ENCODE data around the gene B4GAT1. TPM values are rescaled to one million over a fixed set of nuclear protein-coding genes. Genes with fewer than 3 reads are reported as not detected.

B4GAT1 gene
- total and polyA plus RNA-seq, 9 of the 15 experiments (the other 6 are each of a cell fraction or from before 2014, with no cell fraction given): 0.86 to 9.5 (median 3.8) TPM

DNA sequence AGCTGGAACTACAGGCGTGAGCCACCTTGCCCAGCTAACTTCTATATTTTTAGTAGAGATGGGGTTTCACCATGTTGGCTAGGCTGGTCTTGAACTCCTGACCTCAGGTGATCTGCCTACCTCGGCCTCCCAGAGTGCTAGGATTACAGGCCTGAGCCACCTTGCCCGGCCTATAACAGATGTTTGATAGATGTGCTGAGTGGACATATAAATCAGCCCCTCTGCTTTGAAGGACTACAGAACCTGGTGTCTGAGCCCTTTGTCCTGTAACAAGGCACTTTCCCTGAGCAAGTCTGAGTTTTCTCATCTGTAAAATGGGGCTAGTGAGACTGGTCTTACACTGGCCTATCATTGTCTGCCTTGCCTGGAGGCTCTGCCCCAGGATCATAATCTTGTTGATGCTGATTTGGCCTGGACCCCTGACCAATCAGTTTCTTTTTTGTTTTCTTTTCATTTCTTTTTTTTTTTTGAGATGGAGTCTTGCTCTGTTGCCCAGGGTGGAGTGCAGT, 18.2 kb downstream of the B4GAT1 start (continued):
- TF ChIP-seq, protein P1, sequence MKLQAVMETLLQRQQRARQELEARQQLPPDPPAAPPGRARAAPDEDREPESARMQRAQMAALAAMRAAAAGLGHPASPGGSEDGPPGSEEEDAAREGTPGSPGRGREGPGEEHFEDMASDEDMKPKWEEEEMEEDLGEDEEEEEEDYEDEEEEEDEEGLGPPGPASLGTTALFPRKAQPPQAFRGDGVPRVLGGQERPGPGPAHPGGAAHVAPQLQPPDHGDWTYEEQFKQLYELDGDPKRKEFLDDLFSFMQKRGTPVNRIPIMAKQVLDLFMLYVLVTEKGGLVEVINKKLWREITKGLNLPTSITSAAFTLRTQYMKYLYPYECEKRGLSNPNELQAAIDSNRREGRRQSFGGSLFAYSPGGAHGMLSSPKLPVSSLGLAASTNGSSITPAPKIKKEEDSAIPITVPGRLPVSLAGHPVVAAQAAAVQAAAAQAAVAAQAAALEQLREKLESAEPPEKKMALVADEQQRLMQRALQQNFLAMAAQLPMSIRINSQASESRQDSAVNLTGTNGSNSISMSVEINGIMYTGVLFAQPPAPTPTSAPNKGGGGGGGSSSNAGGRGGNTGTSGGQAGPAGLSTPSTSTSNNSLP (IDR thresholded peaks at IDR 0.05; ENCODE audit: borderline replicate concordance, low read depth, low read length): no peak

DNA sequence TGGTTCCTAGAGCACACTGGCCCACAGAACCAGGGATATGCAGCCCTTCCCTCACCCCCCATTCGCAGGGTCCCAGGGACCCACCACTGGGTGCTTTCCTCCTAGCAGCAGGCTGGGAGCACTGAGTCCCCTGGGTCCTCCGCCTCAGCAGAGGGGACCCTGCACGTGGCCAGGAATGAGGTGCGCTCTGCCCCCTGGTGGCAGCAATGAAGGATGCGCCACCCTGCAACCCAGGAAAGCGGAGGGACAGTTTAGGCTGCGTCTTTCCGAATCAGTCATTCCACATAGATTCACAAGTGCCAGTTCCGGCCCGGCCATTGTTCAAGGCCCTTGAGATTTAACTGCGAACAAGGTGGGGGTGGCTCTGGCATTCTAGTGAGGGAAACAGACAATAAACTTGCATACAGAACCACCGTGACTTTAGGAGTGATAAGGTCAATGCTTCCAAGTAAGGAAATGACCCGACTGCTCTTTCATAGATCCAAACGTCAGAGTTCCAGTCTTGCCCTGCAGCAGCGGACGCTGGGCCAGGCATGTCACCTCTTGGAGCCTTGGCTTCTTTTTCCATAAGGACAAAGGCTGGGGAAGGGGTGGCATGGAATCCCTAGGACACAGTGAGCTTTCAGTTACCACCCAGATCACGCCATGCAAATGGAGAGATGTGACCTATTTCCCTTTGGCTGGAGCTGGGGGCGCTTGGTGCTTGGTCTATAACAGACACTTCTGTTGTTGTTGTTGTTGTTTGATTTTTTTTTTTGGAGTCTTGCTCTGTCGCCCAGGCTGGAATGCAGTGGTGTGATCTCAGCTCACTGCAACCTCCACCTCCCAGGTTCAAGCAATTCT, 18.9 kb downstream of the B4GAT1 start:
- no TSS peak for BruUV-seq (replicated peaks)
- Histone ChIP-seq H2AFZ (ENCODE audit: low read depth, low read length) (peak overlapping the region; percentile 100), H3K79me2 (ENCODE audit: control insufficient read depth, insufficient read depth, low read length) (no peaks in the 10 kb centered on the region), H3K27me3 (ENCODE audit: control insufficient read depth in 2 of 2, insufficient read depth in 2 of 2, low read length in 2 of 2) (no peaks in the 10 kb centered on the region), H3K4me1 (replicated peaks in 1 of 2; ENCODE audit: control insufficient read depth in 2 of 2, insufficient read depth in 2 of 2, low read length in 2 of 2) (peaks cover 20 to 70% of the 10 kb centered on the region in 2 experiments; a peak in 4 of 5 replicates), H3K9me1 (ENCODE audit: control insufficient read depth, insufficient read depth, low read length) (peaks cover 4% of the 10 kb centered on the region), H4K20me1 (replicated peaks; ENCODE audit: control insufficient read depth, insufficient read depth, low read length) (no peaks in the 10 kb centered on the region), H3K27ac (ENCODE audit: extremely low read depth, low read depth, low read length) (peak overlapping the region; percentile 75), H3K4me2 (ENCODE audit: insufficient read depth, low read length) (peak overlapping the region; percentile 87), H3K4me3 (no peak overlapping the region), H3K36me3 (ENCODE audit: control insufficient read depth, insufficient read depth, low read length) (no peaks in the 10 kb centered on the region), H3K9ac (ENCODE audit: insufficient read depth in 1 of 2, low read depth in 2 of 2, low read length in 2 of 2) (peak overlapping the region; percentile 56 to 66; a peak in 3 of 4 replicates), H3K9me3 (replicated peaks; ENCODE audit: control insufficient read depth, insufficient read depth, low read depth, low read length) (no peaks in the 10 kb centered on the region)
- FAIRE-seq: peak; percentile 97
- ChIA-PET CTCF (ENCODE audit: low intra/inter-chr PET ratio) (interaction anchor here (0.6 to 3.1 kb wide), 4 partner anchors 17 to 106 kb away, joined by 3 to 37 read pairs (median 10); no protein-coding TSS in a partner anchor), POLR2A (interaction anchor here (0.6 to 1.0 kb wide), 2 partner anchors 16 to 39 kb away, joined by 3 read pairs; partner anchors contain the start of gene YIF1A)
- in situ Hi-C loops (cut with MboI): loop anchor here (5.0 kb wide), 1 partner anchor 111 kb away; no protein-coding TSS in a partner anchor
- 11% methylated on average over 19 of the region's 19 CpGs for WGBS (ENCODE audit: insufficient coverage, low coverage, missing lambda C conversion rate)
- intact Hi-C loops (cut with micrococcal nuclease): loop anchor here (1.0 to 2.0 kb wide), 2 partner anchors 16 to 106 kb away; no protein-coding TSS in a partner anchor
- ATAC-seq: peak; percentile 94
- DNase-seq (ENCODE audit: extremely low read depth in 1 of 4, low spot score in 3 of 4): peak; percentile 85 to 89 (median 86)
- TF ChIP-seq FOXK2 (conservative IDR thresholded peaks at IDR 0.05 in 1 of 2, IDR thresholded peaks at IDR 0.05 in 1 of 2; ENCODE audit: low read depth in 2 of 2) (peak; percentile 46 to 67; a peak in 2 of 4 replicates), PRMT5 (CRISPR knock-in tag; IDR thresholded peaks at IDR 0.05) (no peak), TCF7 (IDR thresholded peaks at IDR 0.05; ENCODE audit: borderline replicate concordance) (no peak), ZNF507 (tag; conservative IDR thresholded peaks at IDR 0.05) (no peak), RBM17 (IDR thresholded peaks at IDR 0.05; ENCODE audit: borderline replicate concordance, low read depth, low read length) (no peak), ZNF384 (IDR thresholded peaks at IDR 0.05; ENCODE audit: low read depth, low read length) (peak; percentile 21; the same call in 1 of the 2 replicates), CBX8 (IDR thresholded peaks at IDR 0.05; ENCODE audit: borderline replicate concordance, extremely low read depth, low read depth, low read length, poor library complexity, severe bottlenecking) (no peak), ZNF583 (CRISPR knock-in tag; IDR thresholded peaks at IDR 0.05) (no peak), KAT7 (CRISPR knock-in tag; IDR thresholded peaks at IDR 0.05; ENCODE audit: borderline replicate concordance) (peak; percentile 48; the same call in 1 of the 2 replicates), HOXB6 (CRISPR knock-in tag; IDR thresholded peaks at IDR 0.05; ENCODE audit: borderline replicate concordance) (no peak), RBM15 (IDR thresholded peaks at IDR 0.05; ENCODE audit: insufficient read depth, low read length) (no peak)
- TF ChIP-seq, protein P2, sequence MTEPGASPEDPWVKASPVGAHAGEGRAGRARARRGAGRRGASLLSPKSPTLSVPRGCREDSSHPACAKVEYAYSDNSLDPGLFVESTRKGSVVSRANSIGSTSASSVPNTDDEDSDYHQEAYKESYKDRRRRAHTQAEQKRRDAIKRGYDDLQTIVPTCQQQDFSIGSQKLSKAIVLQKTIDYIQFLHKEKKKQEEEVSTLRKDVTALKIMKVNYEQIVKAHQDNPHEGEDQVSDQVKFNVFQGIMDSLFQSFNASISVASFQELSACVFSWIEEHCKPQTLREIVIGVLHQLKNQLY (CRISPR knock-in tag; conservative IDR thresholded peaks at IDR 0.05): no peak
- TF ChIP-seq, protein P3, sequence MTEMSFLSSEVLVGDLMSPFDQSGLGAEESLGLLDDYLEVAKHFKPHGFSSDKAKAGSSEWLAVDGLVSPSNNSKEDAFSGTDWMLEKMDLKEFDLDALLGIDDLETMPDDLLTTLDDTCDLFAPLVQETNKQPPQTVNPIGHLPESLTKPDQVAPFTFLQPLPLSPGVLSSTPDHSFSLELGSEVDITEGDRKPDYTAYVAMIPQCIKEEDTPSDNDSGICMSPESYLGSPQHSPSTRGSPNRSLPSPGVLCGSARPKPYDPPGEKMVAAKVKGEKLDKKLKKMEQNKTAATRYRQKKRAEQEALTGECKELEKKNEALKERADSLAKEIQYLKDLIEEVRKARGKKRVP (CRISPR knock-in tag; IDR thresholded peaks at IDR 0.05): no peak
